Mesenteric fat pad (tissue), 1 donor: Measurements from ENCODE around the gene ERFE. TPM values are rescaled to one million over a fixed set of nuclear protein-coding genes. Genes with fewer than 3 reads are reported as not detected.

Source experiments
- DNase-seq: peaks from one replicate; pipeline ENCODE4 v3.0.0-alpha.2; 2020; ENCODE audit warnings: low spot score
- total RNA-seq: library from RNA; stranded (reverse); fragmentation: NEBNext Ultra II Directional; extraction: Animal tissue kit (Norgen Biotek cat#: 25700); gene quantifications from one replicate; pipeline ENCODE4 v1.2.1, GENCODE V29; 2021
- donor health status: DM: yes; HTN: yes; CAD: no.

The ERFE gene
- total RNA-seq, 1 donor from 2014 or later, result 1.5 TPM

- peak; percentile 96 for DNase-seq
Measured at GRCh38 chr2:238203094-238203972, 44.6 kb downstream of the ERFE start, which contains the start of gene ILKAP. ILKAP (minus strand) TSS chr2:238203695; CDS start chr2:238203553, 142 bp downstream.

GRCh38 chr2:238203973-238204683 lies 45.4 kb downstream of the ERFE start:
- DNase-seq, result no peak

GRCh38 chr2:238207006-238207405 lies 48.2 kb downstream of the ERFE start:
- no peak for DNase-seq

GRCh38 chr2:238216651-238217184 lies 57.9 kb downstream of the ERFE start:
- no peak for DNase-seq

Other genes starting within 250 kb of the ERFE start
- 58.8 TPM for gene UBE2F, start 192.0 kb upstream of the ERFE start, total RNA-seq
- 13.6 TPM for gene SCLY, start 98.0 kb upstream of the ERFE start, total RNA-seq
- gene ESPNL, start 58.6 kb upstream of the ERFE start, total RNA-seq, result 0.48 TPM
- 4.4 TPM for gene KLHL30, start 20.3 kb upstream of the ERFE start, total RNA-seq
- 36.4 TPM for gene ILKAP, start 44.7 kb downstream of the ERFE start, total RNA-seq
- gene HES6, start 81.1 kb downstream of the ERFE start, total RNA-seq, result 4.3 TPM
- 9.9 TPM for gene PER2, start 129.6 kb downstream of the ERFE start, total RNA-seq
- 24.5 TPM for gene TRAF3IP1, start 161.5 kb downstream of the ERFE start, total RNA-seq